Measurements from ENCODE around the gene FAM174A.

Gene FAM174A

GRCh38 chr5:100535060-100536005 lies at the start of gene FAM174A:
Gene FAM174A, plus strand, starts transcription at chr5:100535374. Its CDS starts 157 bp downstream, at chr5:100535531.
- in situ Hi-C loops (cut with HindIII; ENCODE audit: low sequenced_read_pairs): no loop called here

GRCh38 chr5:100493996-100494395 lies 41.2 kb upstream of the FAM174A start:
- in situ Hi-C loops (cut with HindIII; ENCODE audit: low sequenced_read_pairs): no loop called here

GRCh38 chr5:100496296-100496695 lies 38.9 kb upstream of the FAM174A start:
- in situ Hi-C loops (cut with HindIII; ENCODE audit: low sequenced_read_pairs): no loop called here

GRCh38 chr5:100502684-100503083 lies 32.5 kb upstream of the FAM174A start:
- in situ Hi-C loops (cut with HindIII; ENCODE audit: low sequenced_read_pairs): no loop called here

- in situ Hi-C loops (cut with HindIII; ENCODE audit: low sequenced_read_pairs): no loop called here
These were observed 29.0 kb upstream of the FAM174A start for GRCh38 chr5:100505984-100506670.

- in situ Hi-C loops (cut with HindIII; ENCODE audit: low sequenced_read_pairs): no loop called here
These were observed 18.9 kb upstream of the FAM174A start for GRCh38 chr5:100516285-100516684.

GRCh38 chr5:100517301-100517974 lies 17.7 kb upstream of the FAM174A start:
- in situ Hi-C loops (cut with HindIII; ENCODE audit: low sequenced_read_pairs): no loop called here

- in situ Hi-C loops (cut with HindIII; ENCODE audit: low sequenced_read_pairs): no loop called here
These were observed 16.8 kb upstream of the FAM174A start for GRCh38 chr5:100518377-100518776.

- in situ Hi-C loops (cut with HindIII; ENCODE audit: low sequenced_read_pairs): no loop called here
These were observed 16.1 kb upstream of the FAM174A start for GRCh38 chr5:100519075-100519474.

GRCh38 chr5:100520348-100520747 lies 14.8 kb upstream of the FAM174A start:
- in situ Hi-C loops (cut with HindIII; ENCODE audit: low sequenced_read_pairs): no loop called here

GRCh38 chr5:100537946-100538345 lies 2.8 kb downstream of the FAM174A start:
- in situ Hi-C loops (cut with HindIII; ENCODE audit: low sequenced_read_pairs): no loop called here

- in situ Hi-C loops (cut with HindIII; ENCODE audit: low sequenced_read_pairs): no loop called here
These were observed 4.3 kb downstream of the FAM174A start for GRCh38 chr5:100539519-100539918.

- in situ Hi-C loops (cut with HindIII; ENCODE audit: low sequenced_read_pairs): no loop called here
These were observed 6.9 kb downstream of the FAM174A start for GRCh38 chr5:100542086-100542485.

- in situ Hi-C loops (cut with HindIII; ENCODE audit: low sequenced_read_pairs): no loop called here
These were observed 10.8 kb downstream of the FAM174A start for GRCh38 chr5:100546001-100546400.

- in situ Hi-C loops (cut with HindIII; ENCODE audit: low sequenced_read_pairs): no loop called here
These were observed 15.4 kb downstream of the FAM174A start for GRCh38 chr5:100550531-100551051.

- in situ Hi-C loops (cut with HindIII; ENCODE audit: low sequenced_read_pairs): no loop called here
These were observed 16.0 kb downstream of the FAM174A start for GRCh38 chr5:100551183-100551582.

GRCh38 chr5:100553209-100553608 lies 18.0 kb downstream of the FAM174A start:
- in situ Hi-C loops (cut with HindIII; ENCODE audit: low sequenced_read_pairs): no loop called here

- in situ Hi-C loops (cut with HindIII; ENCODE audit: low sequenced_read_pairs): no loop called here
These were observed 25.7 kb downstream of the FAM174A start for GRCh38 chr5:100560860-100561259.

GRCh38 chr5:100562821-100563220 lies 27.6 kb downstream of the FAM174A start:
- in situ Hi-C loops (cut with HindIII; ENCODE audit: low sequenced_read_pairs): no loop called here

- in situ Hi-C loops (cut with HindIII; ENCODE audit: low sequenced_read_pairs): no loop called here
These were observed 31.4 kb downstream of the FAM174A start for GRCh38 chr5:100566382-100567141.
